HG02973 (cell line): ENCODE measurements around the gene CPA5.

Experiments
- ATAC-seq: cut with Tn5 transposase; IDR thresholded peaks from one replicate; pipeline ENCODE4 v1.9.1; 2021; ENCODE audit warnings: moderate library complexity; ENCODE audit not compliant: unreplicated experiment

Gene CPA5

GRCh38 chr7:130395421-130395820, 50.8 kb downstream of the CPA5 start:
- no peak for ATAC-seq

- ATAC-seq, result no peak
Observed at GRCh38 chr7:130396109-130396508, 51.5 kb downstream of the CPA5 start.

- no peak for ATAC-seq
Observed at GRCh38 chr7:130397051-130397757, 52.6 kb downstream of the CPA5 start.

- no peak for ATAC-seq
Observed at GRCh38 chr7:130397758-130398073, 53.1 kb downstream of the CPA5 start.

- no peak for ATAC-seq
Observed at GRCh38 chr7:130398526-130399090, 54.0 kb downstream of the CPA5 start.

GRCh38 chr7:130400120-130400572, 55.5 kb downstream of the CPA5 start:
- ATAC-seq, result no peak

GRCh38 chr7:130401101-130401500, 56.5 kb downstream of the CPA5 start:
- ATAC-seq, result no peak

- ATAC-seq, result no peak
Observed at GRCh38 chr7:130401578-130401977, 57.0 kb downstream of the CPA5 start.

- no peak for ATAC-seq
Observed at GRCh38 chr7:130405003-130405402, 60.4 kb downstream of the CPA5 start.

- no peak for ATAC-seq
Observed at GRCh38 chr7:130409067-130409711, 64.6 kb downstream of the CPA5 start.

- no peak for ATAC-seq
Observed at GRCh38 chr7:130409712-130410072, 65.1 kb downstream of the CPA5 start.

- ATAC-seq, result no peak
Observed at GRCh38 chr7:130410868-130411541, 66.4 kb downstream of the CPA5 start.

- ATAC-seq, result no peak
Observed at GRCh38 chr7:130413201-130413600, 68.6 kb downstream of the CPA5 start.

GRCh38 chr7:130415006-130415405, 70.4 kb downstream of the CPA5 start:
- no peak for ATAC-seq

GRCh38 chr7:130417213-130417612, 72.6 kb downstream of the CPA5 start:
- no peak for ATAC-seq

- ATAC-seq, result no peak
Observed at GRCh38 chr7:130418306-130418705, 73.7 kb downstream of the CPA5 start.
